HCT116 (cell line): ENCODE measurements around the gene NHSL1. TPM values are rescaled to one million over a fixed set of nuclear protein-coding genes. Genes with fewer than 3 reads are reported as not detected.

Source experiments
- ATAC-seq: fragments of 200-7000 bp; cut with Tn5 transposase; 2 replicates; pipeline ENCODE4 v1.9.1; 2020; ENCODE audit warnings: mild to moderate bottlenecking, moderate library complexity
- BruUV-seq: library from RNA; stranded (reverse); fragments of 400-500 nt; replicated peaks from 2 replicates; lab custom pipeline; 2021; lab: Mats Ljungman, UMichigan
- CTCF ChIA-PET: fragments of 300-600 bp; sonication (Branson Sonifier 250); formaldehyde crosslinking; loops from one replicate; lab custom pipeline; 2021; ENCODE audit warnings: antibody characterized with exemption; lab: Charles Lee
- POLR2A ChIA-PET: fragments of 300-600, 350-600 bp; sonication (Branson Sonifier 250); formaldehyde crosslinking; loops from one replicate; lab custom pipeline; 2021; ENCODE audit warnings: antibody characterized with exemption; lab: Charles Lee
- RAD21 ChIA-PET, 2 experiments: fragments of 300-600 bp; sonication (Branson Sonifier 250); formaldehyde crosslinking; loops; one replicate each; lab custom pipeline; 2023; ENCODE audit warnings: low total read pairs in 2 of 2; ENCODE audit not compliant: uncharacterized antibody in 2 of 2, unreplicated experiment in 2 of 2, low non-redundant PET in 1 of 2; lab: Charles Lee
- DNase-seq: peaks from one replicate; pipeline ENCODE4 v3.0.0-alpha.2; 2010; ENCODE audit warnings: low read depth, low spot score
- H2AFZ ChIP-seq: fragments of 200-600 bp; shearing (Covaris generic), sonication (generic); 2 replicates; pipeline ENCODE4 v1.6.1; 2017; ENCODE audit warnings: low read depth, mixed run types, mixed read lengths, antibody characterized with exemption, low read length; ENCODE audit not compliant: poor library complexity, severe bottlenecking
- H3K27ac ChIP-seq: 2 replicates; pipeline ENCODE4 v1.5.1; 2012; ENCODE audit warnings: low read depth, low read length
- H3K27me3 ChIP-seq: fragments of 200-600 bp; sonication (generic); 2 replicates; pipeline ENCODE4 v1.6.1; 2016; ENCODE audit warnings: mixed run types, low read length, mixed read lengths; ENCODE audit not compliant: insufficient read depth
- H3K36me3 ChIP-seq, 2 experiments: fragments of 200-500 bp in 1 of 2; fragments of 200-600 bp in 1 of 2; sonication (Bioruptor generic) in 1 of 2; sonication (generic) in 1 of 2; 2 replicates each; pipeline versions ENCODE4 v1.5.1 to v1.6.1; 2014 to 2016; ENCODE audit warnings: low read length in 2 of 2, inconsistent platforms in 1 of 2, mixed read lengths in 1 of 2, mixed run types in 1 of 2; ENCODE audit not compliant: insufficient read depth in 2 of 2, control insufficient read depth in 1 of 2
- H3K4me1 ChIP-seq, 2 experiments: fragments of 200-600 bp in 1 of 2; sonication (generic) in 1 of 2; 2 replicates each; pipeline versions ENCODE4 v1.5.1 to v1.6.1; 2012 to 2017; ENCODE audit warnings: low read length in 2 of 2, inconsistent platforms in 1 of 2, mild to moderate bottlenecking in 1 of 2, mixed read lengths in 1 of 2, mixed run types in 1 of 2, moderate library complexity in 1 of 2; ENCODE audit not compliant: insufficient read depth in 2 of 2, control insufficient read depth in 1 of 2
- H3K4me2 ChIP-seq: fragments of 200-600 bp; sonication (generic); 2 replicates; pipeline ENCODE4 v1.6.1; 2017; ENCODE audit warnings: mixed run types, low read length, mixed read lengths
- H3K4me3 ChIP-seq, 2 experiments: fragments of 200-600 bp in 1 of 2; sonication (generic) in 1 of 2; replicated peaks in 1 of 2; 2 replicates each; pipeline ENCODE4 v1.5.1; 2011 to 2016; ENCODE audit warnings: low read length in 2 of 2, control low read depth in 1 of 2, low read depth in 1 of 2, mild to moderate bottlenecking in 1 of 2, mixed read lengths in 1 of 2, mixed run types in 1 of 2
- H3K79me2 ChIP-seq: fragments of 200-600 bp; sonication (generic); 2 replicates; pipeline ENCODE4 v1.6.1; 2017; ENCODE audit warnings: mild to moderate bottlenecking, mixed run types, low read length, moderate library complexity, mixed read lengths; ENCODE audit not compliant: insufficient read depth
- H3K9ac ChIP-seq: fragments of 200-600 bp; sonication (generic); 2 replicates; pipeline ENCODE4 v1.6.1; 2016; ENCODE audit warnings: low read length, mixed read lengths
- H3K9me2 ChIP-seq: fragments of 200-600 bp; sonication (generic), shearing (Covaris generic); 2 replicates; pipeline ENCODE4 v1.6.1; 2017; ENCODE audit warnings: mixed run types, mild to moderate bottlenecking, moderate library complexity; ENCODE audit not compliant: insufficient read depth
- H3K9me3 ChIP-seq, 2 experiments: fragments of 200-500 bp in 1 of 2; fragments of 200-600 bp in 1 of 2; sonication (Bioruptor generic) in 1 of 2; sonication (generic) in 1 of 2; 2 replicates each; pipeline ENCODE4 v1.6.1; 2014 to 2017; ENCODE audit warnings: low read length in 2 of 2, mixed read lengths in 2 of 2, inconsistent platforms in 1 of 2, low read depth in 1 of 2, mild to moderate bottlenecking in 1 of 2, mixed run types in 1 of 2, moderate library complexity in 1 of 2; ENCODE audit not compliant: control insufficient read depth in 1 of 2, insufficient read depth in 1 of 2
- H4K20me1 ChIP-seq: fragments of 200-600 bp; sonication (generic), shearing (Covaris generic); 2 replicates; pipeline ENCODE4 v1.6.1; 2017; ENCODE audit warnings: mixed run types, mild to moderate bottlenecking, moderate library complexity; ENCODE audit not compliant: insufficient read depth
- ATF3 ChIP-seq: IDR thresholded peaks from 2 replicates; pipeline ENCODE4 v1.6.1; 2012
- CBX3 ChIP-seq: IDR thresholded peaks from 2 replicates; pipeline ENCODE4 v1.6.1; 2012; ENCODE audit warnings: low read depth
- CTCF ChIP-seq, 3 experiments: fragments of 200-600 bp in 1 of 3; sonication (generic) in 1 of 3; IDR thresholded peaks in 2 of 3; conservative IDR thresholded peaks in 1 of 3; 2 replicates each; pipeline ENCODE4 v1.5.1; 2012 to 2017; ENCODE audit warnings: low read depth in 2 of 3, low read length in 2 of 3, antibody characterized with exemption in 1 of 3, borderline replicate concordance in 1 of 3, control low read depth in 1 of 3, mild to moderate bottlenecking in 1 of 3, mixed read lengths in 1 of 3, mixed run types in 1 of 3, moderate library complexity in 1 of 3; ENCODE audit not compliant: insufficient read depth in 1 of 3
- EGR1 ChIP-seq: IDR thresholded peaks from 2 replicates; pipeline ENCODE4 v1.6.1; 2012; ENCODE audit warnings: low read depth
- ELF1 ChIP-seq: IDR thresholded peaks from 2 replicates; pipeline ENCODE4 v1.6.1; 2012; ENCODE audit warnings: low read depth, borderline replicate concordance
- EZH2 ChIP-seq: fragments of 200-600 bp; sonication (generic); IDR thresholded peaks from 2 replicates; pipeline ENCODE4 v1.6.1; 2017; ENCODE audit warnings: antibody characterized with exemption, mixed run types
- EZH2phosphoT487 ChIP-seq: fragments of 200-600 bp; IDR thresholded peaks from 2 replicates; pipeline ENCODE4 v1.6.1; 2018; ENCODE audit warnings: antibody characterized with exemption, borderline replicate concordance
- FOSL1 ChIP-seq: IDR thresholded peaks from 2 replicates; pipeline ENCODE4 v1.6.1; 2012; ENCODE audit warnings: low read depth
- JUND ChIP-seq: IDR thresholded peaks from 2 replicates; pipeline ENCODE4 v1.6.1; 2012
- MAX ChIP-seq: IDR thresholded peaks from 2 replicates; pipeline ENCODE4 v1.6.1; 2012
- RAD21 ChIP-seq: IDR thresholded peaks from 2 replicates; pipeline ENCODE4 v1.6.1; 2012; ENCODE audit warnings: low read depth, mild to moderate bottlenecking
- REST ChIP-seq: IDR thresholded peaks from 2 replicates; pipeline ENCODE4 v1.6.1; 2012; ENCODE audit warnings: low read depth
- SP1 ChIP-seq: IDR thresholded peaks from 2 replicates; pipeline ENCODE4 v1.6.1; 2012; ENCODE audit warnings: low read depth
- SRF ChIP-seq: IDR thresholded peaks from 2 replicates; pipeline ENCODE4 v1.6.1; 2012; ENCODE audit warnings: low read depth
- YY1 ChIP-seq: IDR thresholded peaks from 2 replicates; pipeline ENCODE4 v1.6.1; 2011; ENCODE audit warnings: low read length, low read depth, moderate library complexity, mild to moderate bottlenecking; ENCODE audit not compliant: insufficient replicate concordance; ENCODE audit errors: extremely low read depth
- ZBTB33 ChIP-seq: IDR thresholded peaks from 2 replicates; pipeline ENCODE4 v1.6.1; 2011; ENCODE audit warnings: mild to moderate bottlenecking, low read length, moderate library complexity; ENCODE audit not compliant: insufficient replicate concordance; ENCODE audit errors: extremely low read depth
- ZFX ChIP-seq: fragments of 450-650 bp; IDR thresholded peaks from 2 replicates; pipeline ENCODE4 v1.6.1; 2017
- intact Hi-C: fragments of 100-400 bp; cut with micrococcal nuclease; formaldehyde crosslinking; loops from 2 replicates; pipeline ENCODE4 v1.10.0; 2022
- total RNA-seq: library from RNA; stranded (reverse); gene quantifications from one replicate; pipeline ENCODE4 v1.2.1, GENCODE V29; 2021; ENCODE audit not compliant: unreplicated experiment

NHSL1 gene
- total RNA-seq, 1 experiment from 2014 or later, result 15.4 TPM

GRCh38 chr6:138544501-138544900 lies 45.2 kb upstream of the NHSL1 start (continued):
- TF ChIP-seq ZBTB33 (no peak), YY1 (no peak), EZH2phosphoT487 (no peak), CBX3 (no peak), SP1 (no peak), JUND (no peak), EGR1 (no peak), ZFX (no peak), REST (no peak), MAX (no peak), FOSL1 (no peak)

- no TSS peak for BruUV-seq
- no peak overlapping the region for H3K27ac ChIP-seq
- DNase-seq (no peak), ATAC-seq (no peak)
- no peaks in the 10 kb centered on the region for H3K79me2 ChIP-seq
- intact Hi-C loops, result no loop called here
- no peaks in the 10 kb centered on the region for H3K9me3 ChIP-seq
- no peaks in the 10 kb centered on the region for H3K4me1 ChIP-seq
- H3K4me3 ChIP-seq, result no peak overlapping the region
- RAD21 ChIA-PET, result no interaction called here
- CTCF ChIA-PET, result no interaction called here
- H3K9me2 ChIP-seq, result no peaks in the 10 kb centered on the region
- H3K4me2 ChIP-seq, result no peak overlapping the region
- POLR2A ChIA-PET, result no interaction called here
- no peaks in the 10 kb centered on the region for H3K27me3 ChIP-seq
- no peaks in the 10 kb centered on the region for H3K36me3 ChIP-seq
- no peaks in the 10 kb centered on the region for H4K20me1 ChIP-seq
- H3K9ac ChIP-seq, result no peak overlapping the region
- H2AFZ ChIP-seq, result no peak overlapping the region
- TF ChIP-seq FOSL1 (no peak), ELF1 (no peak), RAD21 (no peak), SRF (no peak), ZBTB33 (no peak), EZH2 (no peak), ATF3 (no peak), CTCF (IDR thresholded peaks at IDR 0.05 in 2 of 3, conservative IDR thresholded peaks at IDR 0.05 in 1 of 3; ENCODE audit: borderline replicate concordance in 1 of 3, insufficient read depth in 1 of 3, low read depth in 2 of 3, low read length in 2 of 3) (no peak), EZH2phosphoT487 (no peak)
These were observed 44.4 kb upstream of the NHSL1 start for GRCh38 chr6:138543657-138544056.
